ENCODE measurements around the gene ZNF549. TPM values are rescaled to one million over a fixed set of nuclear protein-coding genes. Genes with fewer than 3 reads are reported as not detected.
A peak's percentile ranks its signal among the peaks of the same experiment; 100 is the strongest.

ZNF549 gene
- total RNA-seq, 4 donors from 2014 or later = 5.4 to 9.3 (median 5.7) TPM

DNA sequence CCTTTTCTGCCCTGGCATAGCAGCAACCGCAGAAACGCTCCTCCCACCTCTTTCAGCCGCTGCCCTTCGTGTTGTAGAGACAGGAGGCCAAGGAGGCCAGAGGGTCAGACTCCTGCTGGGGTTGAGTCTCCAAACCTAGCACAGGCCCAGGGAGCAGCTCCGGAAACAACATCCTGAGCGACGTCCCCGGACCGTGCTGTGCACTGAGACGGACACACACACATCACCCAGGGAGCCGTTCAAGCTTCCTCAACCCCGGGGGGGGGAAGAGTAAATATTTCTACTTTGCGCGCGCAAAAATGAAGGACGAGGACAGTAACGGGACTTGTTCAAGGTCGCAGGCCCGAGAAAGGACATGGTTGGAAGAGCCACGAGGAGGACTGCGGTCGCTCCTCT lies 31.9 kb downstream of the ZNF549 start:
- H3K4me3 ChIP-seq = peak overlapping the region; percentile 54 to 95
- no peaks in the 10 kb centered on the region for H3K27me3 ChIP-seq
- ATAC-seq = no peak
- WGBS, 2 donors (ENCODE audit: low coverage in 1 of 2) = 0 to 7% methylated on average over 1 to 4 of the region's 22 CpGs
- peaks cover 0 to 26% (median 13%) of the 10 kb centered on the region in 3 donors for H3K4me1 ChIP-seq
- peaks cover 0 to 50% (median 0%) of the 10 kb centered on the region in 3 donors for H3K9me3 ChIP-seq
- TF ChIP-seq POLR2AphosphoS5 (IDR thresholded peaks at IDR 0.05) (no peak), EP300 (IDR thresholded peaks at IDR 0.05) (no peak), CTCF (IDR thresholded peaks at IDR 0.05) (no peak), POLR2A (IDR thresholded peaks at IDR 0.05) (no peak)
- peak overlapping the region in 3 of 4 donors; percentile 77 to 80 (median 80) for H3K27ac ChIP-seq
- peaks cover 0 to 33% of the 10 kb centered on the region in 2 donors for H3K36me3 ChIP-seq

GRCh38 chr19:57559404-57560025 lies 32.4 kb downstream of the ZNF549 start, which contains the start of gene ZNF550:
Gene ZNF550, minus strand, starts transcription at chr19:57559863. Its CDS starts 181 bp downstream, at chr19:57559682.
- 0% methylated on average over 12 of the region's 56 CpGs for WGBS, 2 donors (ENCODE audit: low coverage in 1 of 2)
- Histone ChIP-seq H3K27ac (peak within 1 kb of the TSS in 3 of 4 donors; percentile 77 to 80 (median 80)), H3K4me1 (peaks cover 0 to 26% (median 13%) of the 10 kb centered on the region in 3 donors), H3K27me3 (no peaks in the 10 kb centered on the region), H3K36me3 (peaks cover 0 to 28% of the 10 kb centered on the region in 2 donors), H3K4me3 (peak within 1 kb of the TSS; percentile 54 to 95), H3K9me3 (peaks cover 0 to 50% (median 3%) of the 10 kb centered on the region in 3 donors)
- ATAC-seq = peak; percentile 98
- TF ChIP-seq POLR2AphosphoS5 (IDR thresholded peaks at IDR 0.05) (no peak), CTCF (IDR thresholded peaks at IDR 0.05) (no peak), POLR2A (IDR thresholded peaks at IDR 0.05) (peak in 1 of 2 donors; percentile 27)

GRCh38 chr19:57560049-57560491 lies 32.9 kb downstream of the ZNF549 start:
- Histone ChIP-seq H3K27ac (peak overlapping the region in 3 of 4 donors; percentile 77 to 80 (median 80)), H3K9me3 (peaks cover 0 to 50% (median 3%) of the 10 kb centered on the region in 3 donors), H3K4me1 (peaks cover 0 to 26% (median 13%) of the 10 kb centered on the region in 3 donors), H3K36me3 (peaks cover 0 to 22% of the 10 kb centered on the region in 2 donors), H3K27me3 (no peaks in the 10 kb centered on the region), H3K4me3 (peak overlapping the region; percentile 54 to 95)
- 11 to 13% methylated on average over 3 to 7 of the region's 23 CpGs for WGBS, 2 donors (ENCODE audit: low coverage in 1 of 2)
- TF ChIP-seq CTCF (IDR thresholded peaks at IDR 0.05) (no peak), POLR2A (IDR thresholded peaks at IDR 0.05) (no peak), POLR2AphosphoS5 (IDR thresholded peaks at IDR 0.05) (no peak), EP300 (IDR thresholded peaks at IDR 0.05) (no peak)
- peak; percentile 7 for ATAC-seq

GRCh38 chr19:57563547-57563946 lies 36.4 kb downstream of the ZNF549 start:
- 36 to 63% methylated on average over 1 of the region's 1 CpG for WGBS, 2 donors (ENCODE audit: low coverage in 1 of 2)
- ATAC-seq = no peak
- Histone ChIP-seq H3K36me3 (no peaks in the 10 kb centered on the region), H3K27me3 (no peaks in the 10 kb centered on the region), H3K4me3 (no peak overlapping the region), H3K27ac (no peak overlapping the region), H3K9me3 (peaks cover 0 to 70% (median 3%) of the 10 kb centered on the region in 3 donors), H3K4me1 (peaks cover 0 to 15% (median 7%) of the 10 kb centered on the region in 3 donors)
- TF ChIP-seq CTCF (IDR thresholded peaks at IDR 0.05) (no peak), POLR2AphosphoS5 (IDR thresholded peaks at IDR 0.05) (no peak), POLR2A (IDR thresholded peaks at IDR 0.05) (no peak), EP300 (IDR thresholded peaks at IDR 0.05) (no peak)
